ENCODE data around the gene KRT33A. TPM values are rescaled to one million over a fixed set of nuclear protein-coding genes. Genes with fewer than 3 reads are reported as not detected.
A peak's percentile ranks its signal among the peaks of the same experiment; 100 is the strongest.

The KRT33A gene
- polyA plus RNA-seq, 3 donors: not detected

DNA sequence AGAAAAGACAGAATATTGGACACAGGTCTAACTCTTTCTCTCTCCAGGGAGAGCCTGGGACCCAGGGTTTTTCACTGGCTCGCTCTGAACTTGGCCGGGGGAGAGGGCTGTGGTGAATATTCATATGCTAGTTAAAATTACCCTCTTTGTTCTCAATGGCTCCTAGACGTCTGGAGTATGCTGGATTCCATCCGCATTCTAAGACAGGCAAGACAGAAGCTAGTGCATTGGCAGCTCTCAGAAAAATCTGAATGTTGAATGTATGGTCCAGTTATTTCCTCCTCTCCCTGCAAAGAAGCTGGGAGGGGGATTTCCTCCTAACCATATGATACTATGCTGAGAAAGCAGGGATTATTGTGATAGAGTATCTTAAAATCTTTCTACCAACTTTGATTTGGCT, 37.0 kb upstream of the KRT33A start:
- no peak overlapping the region for H2AFZ ChIP-seq (ENCODE audit: insufficient read depth, low read depth, low read length, poor library complexity, severe bottlenecking)
- H3K27me3 Mint-ChIP-seq (ENCODE audit: low read depth in 3 of 3): peaks cover 5 to 25% (median 10%) of the 10 kb centered on the region in 3 donors
- peaks cover 8 to 11% of the 10 kb centered on the region in 2 donors for H3K9me3 ChIP-seq (replicated peaks in 1 of 2; ENCODE audit: control insufficient read depth in 1 of 2, insufficient read depth in 1 of 2, low read length in 2 of 2)
- DNase-seq: no peak
- H3K4me3 ChIP-seq (replicated peaks in 1 of 3; ENCODE audit: low read depth in 2 of 3, low read length in 3 of 3): no peak overlapping the region
- no peaks in the 10 kb centered on the region for H4K20me1 ChIP-seq (ENCODE audit: insufficient read depth, low read length)
- no peaks in the 10 kb centered on the region for H3K36me3 ChIP-seq (replicated peaks in 1 of 2; ENCODE audit: control insufficient read depth in 1 of 2, insufficient read depth in 2 of 2, low read length in 2 of 2)
- TF ChIP-seq, protein P1, sequence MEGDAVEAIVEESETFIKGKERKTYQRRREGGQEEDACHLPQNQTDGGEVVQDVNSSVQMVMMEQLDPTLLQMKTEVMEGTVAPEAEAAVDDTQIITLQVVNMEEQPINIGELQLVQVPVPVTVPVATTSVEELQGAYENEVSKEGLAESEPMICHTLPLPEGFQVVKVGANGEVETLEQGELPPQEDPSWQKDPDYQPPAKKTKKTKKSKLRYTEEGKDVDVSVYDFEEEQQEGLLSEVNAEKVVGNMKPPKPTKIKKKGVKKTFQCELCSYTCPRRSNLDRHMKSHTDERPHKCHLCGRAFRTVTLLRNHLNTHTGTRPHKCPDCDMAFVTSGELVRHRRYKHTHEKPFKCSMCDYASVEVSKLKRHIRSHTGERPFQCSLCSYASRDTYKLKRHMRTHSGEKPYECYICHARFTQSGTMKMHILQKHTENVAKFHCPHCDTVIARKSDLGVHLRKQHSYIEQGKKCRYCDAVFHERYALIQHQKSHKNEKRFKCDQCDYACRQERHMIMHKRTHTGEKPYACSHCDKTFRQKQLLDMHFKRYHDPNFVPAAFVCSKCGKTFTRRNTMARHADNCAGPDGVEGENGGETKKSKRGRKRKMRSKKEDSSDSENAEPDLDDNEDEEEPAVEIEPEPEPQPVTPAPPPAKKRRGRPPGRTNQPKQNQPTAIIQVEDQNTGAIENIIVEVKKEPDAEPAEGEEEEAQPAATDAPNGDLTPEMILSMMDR (IDR thresholded peaks at IDR 0.05): no peak
- peaks cover 2 to 17% of the 10 kb centered on the region in 2 donors for H3K27me3 ChIP-seq (ENCODE audit: control insufficient read depth in 2 of 2, insufficient read depth in 2 of 2, low read length in 2 of 2)
- H3K4me1 Mint-ChIP-seq: no peaks in the 10 kb centered on the region
- no CpG with 5 or more reads among the region's 4 CpGs for WGBS (ENCODE audit: insufficient coverage)
- intact Hi-C loops (cut with micrococcal nuclease): no loop called here
- H3K79me2 ChIP-seq (ENCODE audit: insufficient read depth, low read length): no peaks in the 10 kb centered on the region
- no peak overlapping the region for H3K9ac ChIP-seq (ENCODE audit: insufficient read depth, low read length, poor library complexity, severe bottlenecking)
- peaks cover 4 to 20% (median 11%) of the 10 kb centered on the region in 7 donors for H3K9me3 Mint-ChIP-seq
- no peak overlapping the region for H3K4me2 ChIP-seq (replicated peaks; ENCODE audit: extremely low read depth, low read length, poor library complexity, severe bottlenecking)
- no peak overlapping the region for H3K27ac ChIP-seq (ENCODE audit: low read depth in 1 of 2, low read length in 2 of 2)
- H3K36me3 Mint-ChIP-seq: no peaks in the 10 kb centered on the region
- no peak overlapping the region for H3K27ac Mint-ChIP-seq
- H3K4me1 ChIP-seq (ENCODE audit: control insufficient read depth in 1 of 2, insufficient read depth in 2 of 2, low read length in 2 of 2): no peaks in the 10 kb centered on the region
- peak overlapping the region in 1 of 2 donors; percentile 16 for H3K4me3 Mint-ChIP-seq

DNA sequence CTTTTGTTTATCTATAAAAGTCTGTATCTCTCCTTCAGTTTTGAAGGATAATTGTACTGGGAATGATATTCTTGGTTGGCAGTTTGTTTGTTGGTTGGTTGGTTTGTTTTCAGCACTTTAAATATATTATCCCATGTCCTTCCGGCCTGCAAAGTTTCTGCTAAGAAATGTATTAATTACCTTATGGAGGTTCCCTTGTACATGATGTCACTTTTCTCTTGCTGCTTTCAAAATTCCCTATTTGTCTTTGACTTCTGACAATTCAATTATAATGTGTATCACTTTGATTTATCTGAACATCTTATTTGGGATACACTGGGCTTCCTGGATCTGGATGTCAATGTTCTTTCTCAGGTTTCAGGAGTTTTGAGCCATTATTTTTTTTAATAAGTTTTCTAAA, 35.6 kb upstream of the KRT33A start:
- TF ChIP-seq, protein P1 (IDR thresholded peaks at IDR 0.05): no peak
- H3K4me3 ChIP-seq (replicated peaks in 1 of 3; ENCODE audit: low read depth in 2 of 3, low read length in 3 of 3): no peak overlapping the region
- no peak overlapping the region for H2AFZ ChIP-seq (ENCODE audit: insufficient read depth, low read depth, low read length, poor library complexity, severe bottlenecking)
- DNase-seq: no peak
- no CpG with 5 or more reads among the region's 1 CpG for WGBS (ENCODE audit: insufficient coverage)
- no peaks in the 10 kb centered on the region for H3K79me2 ChIP-seq (ENCODE audit: insufficient read depth, low read length)
- H3K36me3 Mint-ChIP-seq: no peaks in the 10 kb centered on the region
- H3K27me3 ChIP-seq (ENCODE audit: control insufficient read depth in 2 of 2, insufficient read depth in 2 of 2, low read length in 2 of 2): peaks cover 2 to 13% of the 10 kb centered on the region in 2 donors
- intact Hi-C loops (cut with micrococcal nuclease): no loop called here
- no peaks in the 10 kb centered on the region for H4K20me1 ChIP-seq (ENCODE audit: insufficient read depth, low read length)
- no peak overlapping the region for H3K27ac Mint-ChIP-seq
- H3K9me3 ChIP-seq (replicated peaks in 1 of 2; ENCODE audit: control insufficient read depth in 1 of 2, insufficient read depth in 1 of 2, low read length in 2 of 2): peaks cover 8 to 11% of the 10 kb centered on the region in 2 donors
- H3K4me3 Mint-ChIP-seq: no peak overlapping the region
- H3K27me3 Mint-ChIP-seq (ENCODE audit: low read depth in 3 of 3): peaks cover 5 to 25% (median 10%) of the 10 kb centered on the region in 3 donors
- H3K4me2 ChIP-seq (replicated peaks; ENCODE audit: extremely low read depth, low read length, poor library complexity, severe bottlenecking): no peak overlapping the region
- H3K27ac ChIP-seq (ENCODE audit: low read depth in 1 of 2, low read length in 2 of 2): no peak overlapping the region
- no peaks in the 10 kb centered on the region for H3K4me1 Mint-ChIP-seq
- no peaks in the 10 kb centered on the region for H3K4me1 ChIP-seq (ENCODE audit: control insufficient read depth in 1 of 2, insufficient read depth in 2 of 2, low read length in 2 of 2)
- H3K36me3 ChIP-seq (replicated peaks in 1 of 2; ENCODE audit: control insufficient read depth in 1 of 2, insufficient read depth in 2 of 2, low read length in 2 of 2): no peaks in the 10 kb centered on the region
- H3K9me3 Mint-ChIP-seq: peaks cover 4 to 20% (median 11%) of the 10 kb centered on the region in 7 donors
- H3K9ac ChIP-seq (ENCODE audit: insufficient read depth, low read length, poor library complexity, severe bottlenecking): no peak overlapping the region
